Tibial nerve (tissue), 4 donors: ENCODE data around the gene DDX60.

ENCODE experiments used
- CTCF ChIP-seq, 5 experiments: fragments of 200-600 bp in 3 of 5; fragments of 450-650 bp in 2 of 5; sonication (generic) in 3 of 5; IDR thresholded peaks; one replicate each; pipeline ENCODE4 v1.5.1; 2016 to 2019; ENCODE audit warnings: antibody characterized with exemption in 5 of 5, mild to moderate bottlenecking in 3 of 5, moderate library complexity in 2 of 5
- EP300 ChIP-seq, 2 donors: sonication (generic); formaldehyde crosslinking; IDR thresholded peaks; one replicate each; pipeline ENCODE4 v1.6.1; 2017; ENCODE audit warnings: antibody characterized with exemption in 2 of 2, mild to moderate bottlenecking in 1 of 2

GRCh38 chr4:168265327-168265726 is 53.2 kb downstream of the DDX60 start:
- no peak for TF ChIP-seq CTCF (IDR thresholded peaks at IDR 0.05)
- no peak for TF ChIP-seq EP300 (IDR thresholded peaks at IDR 0.05)
